Activated naive CD4-positive, alpha-beta T cell treated with anti-CD3 and anti-CD28 coated beads, Interleukin-2, amount 50 U/mL, for 72 hours (primary cell): Measurements from ENCODE around the gene AAMP. TPM values are rescaled to one million over a fixed set of nuclear protein-coding genes. Genes with fewer than 3 reads are reported as not detected.
"Not testable (repeated sequence)": the region's sequence is repeated elsewhere in the genome, so short reads cannot be mapped to it uniquely, and the experiment has no call there.

Experiments used
- ATAC-seq, 2 donors: fragments of 150-1000 bp; cut with Tn5 transposase; 2 replicates each; pipeline ENCODE4 v1.10.0; 2021; ENCODE audit warnings: mild to moderate bottlenecking in 2 of 2, moderate library complexity in 2 of 2
- DNase-seq, 2 donors: peaks; one replicate each; pipeline ENCODE4 v3.0.0; 2021 to 2022; ENCODE audit warnings: low spot score in 2 of 2
- H3K27ac Mint-ChIP-seq, 2 donors: one replicate each; pipeline ENCODE4 v1.8.0; 2022; ENCODE audit warnings: mild to moderate bottlenecking in 2 of 2, mixed read lengths in 2 of 2
- H3K36me3 Mint-ChIP-seq, 2 donors: one replicate each; pipeline ENCODE4 v1.8.0; 2022; ENCODE audit warnings: mixed read lengths in 2 of 2
- H3K9me3 Mint-ChIP-seq, 2 donors: one replicate each; pipeline ENCODE4 v1.8.0; 2022; ENCODE audit warnings: mixed read lengths in 2 of 2
- total RNA-seq, 2 donors: library from RNA; stranded (reverse); gene quantifications; one replicate each; pipeline ENCODE4 v1.2.3, GENCODE V29; 2022

The AAMP gene, protein sequence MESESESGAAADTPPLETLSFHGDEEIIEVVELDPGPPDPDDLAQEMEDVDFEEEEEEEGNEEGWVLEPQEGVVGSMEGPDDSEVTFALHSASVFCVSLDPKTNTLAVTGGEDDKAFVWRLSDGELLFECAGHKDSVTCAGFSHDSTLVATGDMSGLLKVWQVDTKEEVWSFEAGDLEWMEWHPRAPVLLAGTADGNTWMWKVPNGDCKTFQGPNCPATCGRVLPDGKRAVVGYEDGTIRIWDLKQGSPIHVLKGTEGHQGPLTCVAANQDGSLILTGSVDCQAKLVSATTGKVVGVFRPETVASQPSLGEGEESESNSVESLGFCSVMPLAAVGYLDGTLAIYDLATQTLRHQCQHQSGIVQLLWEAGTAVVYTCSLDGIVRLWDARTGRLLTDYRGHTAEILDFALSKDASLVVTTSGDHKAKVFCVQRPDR
- total RNA-seq = 10 to 100 TPM; 67.7 to 68.4 TPM

DNA sequence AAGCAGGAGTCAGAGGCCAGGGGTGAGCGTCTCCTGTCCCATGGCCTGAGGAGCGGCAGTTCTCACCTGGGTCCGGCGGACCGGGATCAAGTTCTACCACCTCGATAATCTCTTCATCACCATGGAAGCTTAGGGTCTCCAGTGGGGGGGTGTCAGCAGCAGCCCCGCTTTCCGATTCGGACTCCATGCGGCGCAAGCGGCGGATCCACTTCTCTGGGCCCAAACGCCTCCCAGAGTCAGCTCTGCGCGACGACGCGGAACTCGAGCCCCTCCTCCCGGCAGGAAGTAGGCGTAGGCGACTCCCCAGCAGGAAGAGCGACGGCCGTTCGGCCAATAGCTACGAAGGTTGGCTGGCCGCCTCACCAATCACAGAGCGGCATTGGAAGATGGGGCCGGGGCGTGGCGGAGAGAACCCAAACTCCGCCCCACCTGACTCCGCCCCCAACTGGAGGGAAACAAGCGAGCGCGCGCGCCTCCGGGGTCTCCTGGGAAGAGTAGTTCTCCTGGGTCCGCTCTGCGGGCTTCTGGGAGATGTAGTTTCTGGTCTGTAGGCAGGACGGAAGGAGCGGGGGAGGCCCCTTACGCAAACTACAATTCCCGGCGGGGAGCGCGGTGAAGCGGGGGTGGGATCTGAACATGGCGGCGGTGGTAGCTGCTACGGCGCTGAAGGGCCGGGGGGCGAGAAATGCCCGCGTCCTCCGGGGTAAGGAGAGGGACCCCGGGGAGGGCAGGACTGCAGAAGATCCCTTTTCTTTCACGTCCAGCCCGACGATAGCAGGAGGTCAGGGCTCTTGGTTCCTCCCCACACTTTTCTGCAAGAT is at the start of gene AAMP, which contains the start of gene PNKD:
Gene AAMP (minus strand): TSS at position 238 of the 821 bp plus-strand sequence. CDS start 51 bp downstream, at position 187.
Gene PNKD (plus strand): TSS at position 620 of the 821 bp plus-strand sequence. CDS start 17 bp downstream, at position 637.
- Mint-ChIP-seq H3K36me3 (peaks cover 12 to 14% of the 10 kb centered on the region in 2 donors), H3K27ac (peak within 1 kb of the TSS; percentile 92 to 98), H3K9me3 (no peaks in the 10 kb centered on the region)
- ATAC-seq (peak; percentile 92 to 93), DNase-seq (peak; percentile 100)

GRCh38 chr2:218318241-218318640 is 48.3 kb upstream of the AAMP start:
- no peak overlapping the region for H3K27ac Mint-ChIP-seq

GRCh38 chr2:218317835-218318234 is 47.9 kb upstream of the AAMP start:
- no peak for DNase-seq
- no peak overlapping the region for H3K27ac Mint-ChIP-seq
- H3K36me3 Mint-ChIP-seq = no peaks in the 10 kb centered on the region
- no peaks in the 10 kb centered on the region for H3K9me3 Mint-ChIP-seq
- ATAC-seq = no peak

More at GRCh38 chr2:218318241-218318640, 48.3 kb upstream of the AAMP start:
- Mint-ChIP-seq H3K9me3 (no peaks in the 10 kb centered on the region), H3K36me3 (no peaks in the 10 kb centered on the region)
- DNase-seq (no peak), ATAC-seq (no peak)

DNA sequence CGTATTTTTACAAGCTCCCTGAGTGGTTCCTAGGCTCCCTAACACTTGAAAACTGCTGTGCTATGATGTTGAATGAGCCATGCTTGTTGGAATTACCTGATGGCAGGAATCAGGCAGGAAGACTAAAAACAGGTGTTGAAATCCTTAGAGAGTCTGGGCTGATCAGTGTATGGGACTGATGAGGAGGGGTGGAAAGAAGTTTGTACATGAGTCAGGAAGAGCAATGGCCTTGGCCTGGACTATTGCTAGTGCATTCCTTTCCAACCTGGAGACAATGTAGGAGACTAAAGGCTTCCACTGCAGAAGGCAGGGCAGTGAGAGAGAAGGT is 47.3 kb upstream of the AAMP start:
- Mint-ChIP-seq H3K36me3 (no peaks in the 10 kb centered on the region), H3K27ac (peak overlapping the region in 1 of 2 donors; percentile 74), H3K9me3 (no peaks in the 10 kb centered on the region)
- DNase-seq (no peak), ATAC-seq (no peak)

- no peak for DNase-seq
- no peaks in the 10 kb centered on the region for H3K36me3 Mint-ChIP-seq
- no peaks in the 10 kb centered on the region for H3K9me3 Mint-ChIP-seq
- no peak for ATAC-seq
- no peak overlapping the region for H3K27ac Mint-ChIP-seq
Measured at GRCh38 chr2:218315397-218315796, 45.5 kb upstream of the AAMP start.

- not testable (repeated sequence) for H3K9me3 Mint-ChIP-seq, ATAC-seq, DNase-seq, H3K27ac Mint-ChIP-seq, H3K36me3 Mint-ChIP-seq
Measured at GRCh38 chr2:218314764-218315163, 44.8 kb upstream of the AAMP start.

GRCh38 chr2:218313356-218313755 is 43.4 kb upstream of the AAMP start:
- Mint-ChIP-seq H3K9me3 (no peaks in the 10 kb centered on the region), H3K27ac (no peak overlapping the region), H3K36me3 (no peaks in the 10 kb centered on the region)
- ATAC-seq (no peak), DNase-seq (no peak)

- DNase-seq (no peak), ATAC-seq (no peak)
- Mint-ChIP-seq H3K36me3 (no peaks in the 10 kb centered on the region), H3K27ac (no peak overlapping the region), H3K9me3 (no peaks in the 10 kb centered on the region)
Measured at GRCh38 chr2:218312267-218312756, 42.4 kb upstream of the AAMP start.

DNA sequence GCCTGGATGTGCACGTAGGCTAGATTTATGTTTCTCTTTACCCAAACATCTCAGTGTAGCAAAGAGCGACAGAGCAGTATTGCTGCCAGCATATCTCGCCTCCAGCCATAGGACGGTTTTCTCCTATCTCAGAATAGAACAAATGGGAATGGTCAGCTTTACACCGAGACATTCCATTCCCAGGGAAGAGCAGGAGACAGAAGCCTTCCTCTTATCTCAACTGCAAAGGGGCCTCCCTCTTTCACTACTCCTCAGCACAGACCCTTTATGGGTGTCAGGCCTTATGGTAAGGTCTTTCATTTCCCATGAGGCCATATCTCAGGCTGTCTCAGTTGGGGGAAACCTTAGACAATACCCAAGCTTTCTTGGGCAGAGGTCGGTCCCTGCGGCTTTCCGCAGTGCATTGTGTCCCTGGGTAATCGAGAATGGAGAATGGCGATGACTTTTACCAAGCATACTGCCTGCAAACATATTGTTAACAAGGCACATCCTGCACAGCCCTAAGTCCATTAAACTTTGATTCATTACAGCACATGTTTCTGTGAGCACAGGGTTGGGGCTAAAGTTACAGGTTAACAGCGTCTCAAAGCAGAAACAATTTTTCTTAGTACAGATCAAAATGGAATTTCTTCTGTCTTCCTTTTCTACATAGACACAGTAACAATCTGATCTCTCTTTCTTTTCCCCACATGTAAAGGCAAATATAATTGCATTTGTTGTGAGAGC is 41.8 kb upstream of the AAMP start:
- not testable (repeated sequence) for H3K27ac Mint-ChIP-seq, ATAC-seq, DNase-seq

GRCh38 chr2:218310853-218311540 is 41.1 kb upstream of the AAMP start:
- Mint-ChIP-seq H3K9me3 (no peaks in the 10 kb centered on the region), H3K27ac (no peak overlapping the region), H3K36me3 (no peaks in the 10 kb centered on the region)
- ATAC-seq = no peak
- no peak for DNase-seq

More for the DNA sequence above, 41.8 kb upstream of the AAMP start:
- H3K36me3 Mint-ChIP-seq, H3K9me3 Mint-ChIP-seq: not testable (repeated sequence)

- Mint-ChIP-seq H3K9me3 (no peaks in the 10 kb centered on the region), H3K27ac (no peak overlapping the region), H3K36me3 (no peaks in the 10 kb centered on the region)
- no peak for DNase-seq
- no peak for ATAC-seq
Measured at GRCh38 chr2:218307415-218308090, 37.6 kb upstream of the AAMP start.

DNA sequence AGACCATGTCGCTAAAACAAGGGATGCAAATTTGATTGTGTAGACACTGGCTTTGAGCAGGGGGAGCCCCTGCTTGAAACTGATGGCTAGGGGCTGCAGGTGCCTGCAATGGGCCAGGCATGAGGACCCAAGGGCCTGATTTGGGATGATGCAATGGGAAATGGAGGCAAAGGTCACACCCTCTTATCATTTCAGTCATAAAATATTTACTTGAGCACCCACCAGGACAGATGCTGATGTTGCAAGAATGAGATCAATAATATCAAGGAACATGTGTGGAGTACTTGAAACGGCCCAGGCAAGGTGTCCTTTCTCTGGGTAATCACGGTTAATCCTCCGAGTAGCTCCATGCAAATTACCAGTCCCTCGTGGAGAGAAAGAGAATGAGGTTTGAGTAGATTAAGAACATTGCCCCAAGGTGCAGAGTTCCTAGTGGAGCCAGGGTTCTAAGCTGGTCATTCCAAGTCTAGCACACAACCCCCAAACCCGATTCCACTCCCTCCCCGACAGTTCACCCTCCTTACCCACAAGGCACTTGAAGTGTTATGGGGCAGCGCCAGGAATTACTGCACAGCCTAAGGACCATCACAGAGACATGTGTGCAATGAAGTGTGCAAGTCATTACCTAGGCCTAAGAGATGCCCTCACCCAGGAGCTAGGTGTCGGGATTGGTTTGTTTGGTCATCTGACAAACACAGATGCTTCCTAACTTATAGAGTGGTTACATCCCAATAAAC is 36.4 kb upstream of the AAMP start:
- no peak for ATAC-seq
- no peak for DNase-seq
- no peak overlapping the region for H3K27ac Mint-ChIP-seq
- H3K9me3 Mint-ChIP-seq = no peaks in the 10 kb centered on the region
- no peaks in the 10 kb centered on the region for H3K36me3 Mint-ChIP-seq

- no peak overlapping the region for H3K27ac Mint-ChIP-seq
- DNase-seq (no peak), ATAC-seq (no peak)
- no peaks in the 10 kb centered on the region for H3K36me3 Mint-ChIP-seq
- H3K9me3 Mint-ChIP-seq = no peaks in the 10 kb centered on the region
Measured at GRCh38 chr2:218305383-218305782, 35.4 kb upstream of the AAMP start.

DNA sequence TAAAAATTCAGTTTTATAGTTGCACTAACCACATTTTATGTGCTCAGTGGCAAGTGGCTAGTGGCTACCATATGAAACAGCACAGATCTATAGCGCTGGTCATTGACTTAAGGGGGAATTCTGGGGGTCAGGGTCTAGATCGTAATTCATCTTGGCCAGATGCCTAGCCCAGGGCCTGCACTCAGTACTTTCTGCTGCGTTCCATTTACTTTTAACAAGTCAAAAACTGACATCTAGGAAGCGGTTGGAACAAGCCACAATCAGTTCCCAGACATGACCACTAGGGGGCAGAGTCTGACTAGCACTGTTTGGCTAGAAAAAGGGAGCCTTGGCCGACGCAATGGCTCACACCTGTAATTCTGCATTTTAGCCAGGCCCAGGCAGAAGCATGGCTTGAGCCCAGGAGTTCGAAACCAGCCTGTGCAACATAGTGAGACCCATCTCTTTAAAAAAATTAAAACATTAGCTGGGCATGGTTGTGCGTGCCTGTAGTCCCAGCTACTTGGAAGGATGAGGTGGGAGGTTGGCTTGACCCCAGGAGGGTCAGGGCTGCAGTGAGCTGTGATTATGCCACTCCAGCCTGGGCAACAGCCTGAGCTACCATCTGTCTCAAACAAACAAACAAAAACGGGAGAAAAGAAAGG is 31.4 kb upstream of the AAMP start:
- DNase-seq = peak; percentile 80 to 90
- Mint-ChIP-seq H3K27ac (peak overlapping the region in 1 of 2 donors; percentile 48), H3K36me3 (no peaks in the 10 kb centered on the region), H3K9me3 (no peaks in the 10 kb centered on the region)
- ATAC-seq = peak; percentile 88 to 94

DNA sequence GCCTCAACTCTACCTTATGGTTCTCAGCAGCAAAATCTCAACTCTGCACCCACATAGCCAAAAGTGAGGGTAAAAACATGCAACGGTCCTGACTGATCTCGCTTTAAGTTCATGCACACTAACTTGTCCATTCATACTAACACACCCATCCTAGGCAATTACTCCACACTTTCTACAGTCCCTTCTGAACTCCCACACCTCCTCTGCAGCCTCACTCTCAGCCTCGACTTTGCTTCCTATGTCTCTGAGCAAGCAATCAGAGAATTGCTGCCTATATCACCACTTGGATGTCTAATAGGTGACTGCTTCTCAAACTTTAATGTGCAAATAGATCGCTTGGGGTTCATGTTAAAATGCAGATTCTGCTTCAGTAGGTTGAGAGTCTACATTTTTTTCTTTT is 30.2 kb upstream of the AAMP start:
- DNase-seq (no peak), ATAC-seq (no peak)
- Mint-ChIP-seq H3K9me3 (no peaks in the 10 kb centered on the region), H3K27ac (no peak overlapping the region), H3K36me3 (no peaks in the 10 kb centered on the region)
